BLaER1 treated with 17β-estradiol and CSF1 and Interleukin-3, amounts not matched to agents 10 nM and 100 nM (cell line): ENCODE results near the gene IFITM10.
A peak's percentile ranks its signal among the peaks of the same experiment; 100 is the strongest.

ENCODE experiments used
- H3K27ac ChIP-seq, 11 experiments: shearing (Covaris generic); formaldehyde crosslinking; 2 replicates each; pipeline ENCODE4 v1.8.1; 2022
- H3K27me3 ChIP-seq, 11 experiments: shearing (Covaris generic); formaldehyde crosslinking; 2 replicates each; pipeline ENCODE4 v1.8.1; 2022
- H3K36me3 ChIP-seq, 11 experiments: shearing (Covaris generic); formaldehyde crosslinking; 2 replicates each; pipeline ENCODE4 v1.8.1; 2022
- H3K4me1 ChIP-seq, 10 experiments: shearing (Covaris generic); formaldehyde crosslinking; 2 replicates each; pipeline ENCODE4 v1.8.1; 2022
- H3K4me2 ChIP-seq, 11 experiments: shearing (Covaris generic); formaldehyde crosslinking; 2 replicates each; pipeline ENCODE4 v1.8.1; 2022
- H3K4me3 ChIP-seq, 10 experiments: shearing (Covaris generic); formaldehyde crosslinking; 2 replicates each; pipeline ENCODE4 v1.8.1; 2022
- H3K9ac ChIP-seq, 11 experiments: shearing (Covaris generic); formaldehyde crosslinking; 2 replicates each; pipeline ENCODE4 v1.8.1; 2022
- H3K9me3 ChIP-seq, 11 experiments: shearing (Covaris generic); formaldehyde crosslinking; replicated peaks in 1 of 11; 2 replicates each; pipeline ENCODE4 v1.8.1; 2022
- H4K20me1 ChIP-seq, 11 experiments: shearing (Covaris generic); formaldehyde crosslinking; 2 replicates each; pipeline ENCODE4 v1.8.1; 2022
- Cebpa-rat ChIP-seq, 11 experiments: shearing (Covaris generic); IDR thresholded peaks; 2 replicates each; pipeline ENCODE4 v1.8.1; 2022

The IFITM10 gene

GRCh38 chr11:1779806-1780699 is 29.7 kb upstream of the IFITM10 start:
- no peak overlapping the region for H3K4me3 ChIP-seq
- H3K4me1 ChIP-seq = peaks cover 48 to 88% (median 82%) of the 10 kb centered on the region in 10 experiments
- peak overlapping the region; percentile 1 to 75 (median 65); a peak in 12 of 22 replicates for H3K9ac ChIP-seq
- peak overlapping the region; percentile 82 to 97 (median 91) for H3K4me2 ChIP-seq
- 0 out of 22 replicates have a peak, but pooled peaks cover 0 to 4% (median 0%) of the 10 kb centered on the region in 11 experiments for H3K36me3 ChIP-seq
- H4K20me1 ChIP-seq = peaks cover 0 to 5% (median 0%) of the 10 kb centered on the region in 11 experiments; a peak in 2 of 22 replicates
- TF ChIP-seq Cebpa-rat (IDR thresholded peaks at IDR 0.05) = no peak
- peaks cover 0 to 24% (median 13%) of the 10 kb centered on the region in 11 experiments; a peak in 12 of 22 replicates for H3K27me3 ChIP-seq
- peak overlapping the region in 10 of 11 experiments; percentile 25 to 87 (median 74); a peak in 18 of 22 replicates for H3K27ac ChIP-seq
- H3K9me3 ChIP-seq = peaks cover 7 to 11% (median 9%) of the 10 kb centered on the region in 11 experiments; a peak in 20 of 22 replicates

GRCh38 chr11:1779034-1779805 is 28.8 kb upstream of the IFITM10 start:
- Histone ChIP-seq H3K27ac (peak overlapping the region in 8 of 11 experiments; percentile 64 to 87 (median 78); a peak in 12 of 22 replicates), H3K9me3 (peaks cover 8 to 18% (median 15%) of the 10 kb centered on the region in 11 experiments; a peak in 20 of 22 replicates), H3K9ac (peak overlapping the region in 2 of 11 experiments; percentile 18 to 75; a peak in 3 of 22 replicates), H3K4me1 (peaks cover 48 to 88% (median 80%) of the 10 kb centered on the region in 10 experiments), H3K36me3 (0 out of 22 replicates have a peak, but pooled peaks cover 0 to 4% (median 0%) of the 10 kb centered on the region in 11 experiments), H3K27me3 (peaks cover 0 to 24% (median 13%) of the 10 kb centered on the region in 11 experiments; a peak in 12 of 22 replicates), H4K20me1 (peaks cover 0 to 5% (median 0%) of the 10 kb centered on the region in 11 experiments; a peak in 2 of 22 replicates), H3K4me2 (peak overlapping the region in 9 of 11 experiments; percentile 88 to 97 (median 91); a peak in 16 of 22 replicates), H3K4me3 (no peak overlapping the region)
- TF ChIP-seq Cebpa-rat (IDR thresholded peaks at IDR 0.05) = no peak

GRCh38 chr11:1778141-1778911 is 27.9 kb upstream of the IFITM10 start:
- H3K27ac ChIP-seq = peak overlapping the region in 10 of 11 experiments; percentile 28 to 87 (median 75); a peak in 20 of 22 replicates
- peaks cover 8 to 20% (median 15%) of the 10 kb centered on the region in 11 experiments; a peak in 20 of 22 replicates for H3K9me3 ChIP-seq
- peaks cover 0 to 16% (median 12%) of the 10 kb centered on the region in 11 experiments; a peak in 12 of 22 replicates for H3K27me3 ChIP-seq
- peaks cover 0 to 5% (median 0%) of the 10 kb centered on the region in 11 experiments; a peak in 2 of 22 replicates for H4K20me1 ChIP-seq
- H3K4me2 ChIP-seq = peak overlapping the region; percentile 62 to 96 (median 89)
- peaks cover 50 to 88% (median 82%) of the 10 kb centered on the region in 10 experiments for H3K4me1 ChIP-seq
- TF ChIP-seq Cebpa-rat (IDR thresholded peaks at IDR 0.05) = no peak
- peak overlapping the region in 3 of 10 experiments; percentile 7 to 15 (median 12); a peak in 2 of 20 replicates for H3K4me3 ChIP-seq
- 0 out of 22 replicates have a peak, but pooled peaks cover 0 to 4% (median 0%) of the 10 kb centered on the region in 11 experiments for H3K36me3 ChIP-seq
- H3K9ac ChIP-seq = peak overlapping the region in 7 of 11 experiments; percentile 11 to 55 (median 52); a peak in 9 of 22 replicates

GRCh38 chr11:1777737-1778136 is 27.3 kb upstream of the IFITM10 start:
- H4K20me1 ChIP-seq = peaks cover 0 to 5% (median 0%) of the 10 kb centered on the region in 11 experiments; a peak in 2 of 22 replicates
- peak overlapping the region in 3 of 10 experiments; percentile 7 to 15 (median 12); a peak in 2 of 20 replicates for H3K4me3 ChIP-seq
- peaks cover 8 to 20% (median 15%) of the 10 kb centered on the region in 11 experiments; a peak in 20 of 22 replicates for H3K9me3 ChIP-seq
- peak in 9 of 11 experiments; percentile 33 to 87 (median 71); a peak in 14 of 22 replicates for TF ChIP-seq Cebpa-rat (IDR thresholded peaks at IDR 0.05)
- H3K36me3 ChIP-seq = 0 out of 22 replicates have a peak, but pooled peaks cover 0 to 4% (median 0%) of the 10 kb centered on the region in 11 experiments
- H3K9ac ChIP-seq = peak overlapping the region in 7 of 11 experiments; percentile 11 to 55 (median 52); a peak in 9 of 22 replicates
- H3K4me2 ChIP-seq = peak overlapping the region; percentile 62 to 96 (median 89)
- H3K27ac ChIP-seq = peak overlapping the region in 10 of 11 experiments; percentile 28 to 87 (median 75); a peak in 20 of 22 replicates
- peaks cover 0 to 10% (median 6%) of the 10 kb centered on the region in 11 experiments; a peak in 11 of 22 replicates for H3K27me3 ChIP-seq
- H3K4me1 ChIP-seq = peaks cover 48 to 87% (median 80%) of the 10 kb centered on the region in 10 experiments

GRCh38 chr11:1776944-1777715 is 26.7 kb upstream of the IFITM10 start:
- Histone ChIP-seq H3K4me1 (peaks cover 47 to 87% (median 80%) of the 10 kb centered on the region in 10 experiments), H3K4me3 (peak overlapping the region in 2 of 10 experiments; percentile 7 to 15; a peak in 1 of 20 replicates), H3K4me2 (peak overlapping the region; percentile 62 to 96 (median 89)), H3K9ac (peak overlapping the region in 5 of 11 experiments; percentile 50 to 55 (median 53); a peak in 7 of 22 replicates), H3K27me3 (peaks cover 0 to 4% (median under 1%) of the 10 kb centered on the region in 11 experiments; a peak in 8 of 22 replicates), H3K36me3 (0 out of 22 replicates have a peak, but pooled peaks cover 0 to 4% (median 0%) of the 10 kb centered on the region in 11 experiments), H4K20me1 (peaks cover 0 to 5% (median 0%) of the 10 kb centered on the region in 11 experiments; a peak in 2 of 22 replicates), H3K27ac (peak overlapping the region in 10 of 11 experiments; percentile 27 to 87 (median 75); a peak in 16 of 22 replicates), H3K9me3 (peaks cover 8 to 20% (median 15%) of the 10 kb centered on the region in 11 experiments; a peak in 20 of 22 replicates)
- no peak for TF ChIP-seq Cebpa-rat (IDR thresholded peaks at IDR 0.05)

GRCh38 chr11:1776331-1776851 is 26.0 kb upstream of the IFITM10 start:
- Histone ChIP-seq H3K27me3 (no peaks in the 10 kb centered on the region), H3K9ac (no peak overlapping the region), H3K9me3 (peaks cover 8 to 20% (median 15%) of the 10 kb centered on the region in 11 experiments; a peak in 20 of 22 replicates), H3K4me1 (peaks cover 46 to 87% (median 80%) of the 10 kb centered on the region in 10 experiments), H4K20me1 (peaks cover 0 to 2% (median 0%) of the 10 kb centered on the region in 11 experiments; a peak in 1 of 22 replicates), H3K4me2 (peak overlapping the region in 8 of 11 experiments; percentile 42 to 96 (median 90); a peak in 12 of 22 replicates), H3K4me3 (no peak overlapping the region), H3K27ac (peak overlapping the region in 7 of 11 experiments; percentile 12 to 85 (median 75); a peak in 9 of 22 replicates), H3K36me3 (0 out of 22 replicates have a peak, but pooled peaks cover 0 to 4% (median 0%) of the 10 kb centered on the region in 11 experiments)
- TF ChIP-seq Cebpa-rat (IDR thresholded peaks at IDR 0.05) = no peak
